NCI-H82 treated with DMSO at 0.1 percent for 48 hours (cell line): Measurements from ENCODE around the gene AKAP9.
"Not testable (repeated sequence)": the region's sequence is repeated elsewhere in the genome, so short reads cannot be mapped to it uniquely, and the experiment has no call there.

Source experiments
- DNase-seq: peaks from one replicate; lab custom pipeline; 2025; ENCODE audit not compliant: unreplicated experiment; lab: John Stamatoyannopoulos, UW

The AKAP9 gene

GRCh38 chr7:92006046-92006445 lies 65.4 kb downstream of the AKAP9 start:
- DNase-seq = no peak

GRCh38 chr7:92010215-92010614 lies 69.6 kb downstream of the AKAP9 start:
- no peak for DNase-seq

GRCh38 chr7:92013611-92014010 lies 72.9 kb downstream of the AKAP9 start:
- no peak for DNase-seq

- DNase-seq = no peak
Measured at GRCh38 chr7:92020636-92021035, 80.0 kb downstream of the AKAP9 start.

- DNase-seq = no peak
Measured at GRCh38 chr7:92025260-92025659, 84.6 kb downstream of the AKAP9 start.

- DNase-seq = not testable (repeated sequence)
Measured at GRCh38 chr7:92026635-92027034, 86.0 kb downstream of the AKAP9 start.

- not testable (repeated sequence) for DNase-seq
Measured at GRCh38 chr7:92027128-92027527, 86.5 kb downstream of the AKAP9 start.

- no peak for DNase-seq
Measured at GRCh38 chr7:92028226-92028625, 87.6 kb downstream of the AKAP9 start.

GRCh38 chr7:92028686-92029085 lies 88.0 kb downstream of the AKAP9 start:
- DNase-seq = no peak

- no peak for DNase-seq
Measured at GRCh38 chr7:92034116-92034515, 93.5 kb downstream of the AKAP9 start.

- no peak for DNase-seq
Measured at GRCh38 chr7:92035576-92035975, 94.9 kb downstream of the AKAP9 start.

- DNase-seq = no peak
Measured at GRCh38 chr7:92039900-92040299, 99.2 kb downstream of the AKAP9 start.

- DNase-seq = no peak
Measured at GRCh38 chr7:92042056-92042737, 101.5 kb downstream of the AKAP9 start.

- no peak for DNase-seq
Measured at GRCh38 chr7:92043098-92043497, 102.4 kb downstream of the AKAP9 start.

- no peak for DNase-seq
Measured at GRCh38 chr7:92043637-92044036, 103.0 kb downstream of the AKAP9 start.

- no peak for DNase-seq
Measured at GRCh38 chr7:92044148-92044547, 103.5 kb downstream of the AKAP9 start.

GRCh38 chr7:92044940-92045339 lies 104.3 kb downstream of the AKAP9 start:
- DNase-seq = peak; percentile 44

- no peak for DNase-seq
Measured at GRCh38 chr7:92051655-92052054, 111.0 kb downstream of the AKAP9 start.

- no peak for DNase-seq
Measured at GRCh38 chr7:92052159-92052558, 111.5 kb downstream of the AKAP9 start.

GRCh38 chr7:92052684-92053083 lies 112.0 kb downstream of the AKAP9 start:
- DNase-seq = no peak

GRCh38 chr7:92053312-92053711 lies 112.7 kb downstream of the AKAP9 start:
- no peak for DNase-seq

GRCh38 chr7:92056286-92056685 lies 115.6 kb downstream of the AKAP9 start:
- DNase-seq = peak; percentile 10

GRCh38 chr7:92057375-92057774 lies 116.7 kb downstream of the AKAP9 start:
- no peak for DNase-seq
